ENCODE results near the gene TRIM67. TPM values are rescaled to one million over a fixed set of nuclear protein-coding genes. Genes with fewer than 3 reads are reported as not detected.
"Not testable (repeated sequence)": the region's sequence is repeated elsewhere in the genome, so short reads cannot be mapped to it uniquely, and the experiment has no call there.

TRIM67 gene
- total and polyA plus RNA-seq, 10 donors = under 0.01 to 0.06 (median under 0.01) TPM; not detected in 7

- Histone ChIP-seq H3K4me3 (no peak overlapping the region), H3K27me3 (replicated peaks in 1 of 7) (peaks cover 0 to 30% (median 0%) of the 10 kb centered on the region in 7 donors), H3K4me1 (no peaks in the 10 kb centered on the region), H3K27ac (no peak overlapping the region), H3K9me3 (peaks cover 0 to 27% (median 18%) of the 10 kb centered on the region in 8 donors), H3K36me3 (no peaks in the 10 kb centered on the region)
- DNase-seq = no peak
- intact Hi-C loops (cut with DNase I; ENCODE audit: low total_unique reads) = no loop called here
- no peak for TF ChIP-seq POLR2A (IDR thresholded peaks at IDR 0.05)
- TF ChIP-seq, protein P1, sequence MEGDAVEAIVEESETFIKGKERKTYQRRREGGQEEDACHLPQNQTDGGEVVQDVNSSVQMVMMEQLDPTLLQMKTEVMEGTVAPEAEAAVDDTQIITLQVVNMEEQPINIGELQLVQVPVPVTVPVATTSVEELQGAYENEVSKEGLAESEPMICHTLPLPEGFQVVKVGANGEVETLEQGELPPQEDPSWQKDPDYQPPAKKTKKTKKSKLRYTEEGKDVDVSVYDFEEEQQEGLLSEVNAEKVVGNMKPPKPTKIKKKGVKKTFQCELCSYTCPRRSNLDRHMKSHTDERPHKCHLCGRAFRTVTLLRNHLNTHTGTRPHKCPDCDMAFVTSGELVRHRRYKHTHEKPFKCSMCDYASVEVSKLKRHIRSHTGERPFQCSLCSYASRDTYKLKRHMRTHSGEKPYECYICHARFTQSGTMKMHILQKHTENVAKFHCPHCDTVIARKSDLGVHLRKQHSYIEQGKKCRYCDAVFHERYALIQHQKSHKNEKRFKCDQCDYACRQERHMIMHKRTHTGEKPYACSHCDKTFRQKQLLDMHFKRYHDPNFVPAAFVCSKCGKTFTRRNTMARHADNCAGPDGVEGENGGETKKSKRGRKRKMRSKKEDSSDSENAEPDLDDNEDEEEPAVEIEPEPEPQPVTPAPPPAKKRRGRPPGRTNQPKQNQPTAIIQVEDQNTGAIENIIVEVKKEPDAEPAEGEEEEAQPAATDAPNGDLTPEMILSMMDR (IDR thresholded peaks at IDR 0.05 in 8 of 11, conservative IDR thresholded peaks at IDR 0.05 in 3 of 11) = no peak
- TF ChIP-seq POLR2AphosphoS5 (IDR thresholded peaks at IDR 0.05) = no peak
- WGBS, 5 donors = 8 to 23% (median 15%) methylated on average over 1 of the region's 1 CpG
Observed at GRCh38 chr1:231151811-231152210, 10.0 kb upstream of the TRIM67 start.

GRCh38 chr1:231153726-231154125 lies 8.1 kb upstream of the TRIM67 start:
- Histone ChIP-seq H3K4me3 (no peak overlapping the region), H3K9me3 (peaks cover 0 to 27% (median 18%) of the 10 kb centered on the region in 8 donors), H3K27me3 (replicated peaks in 1 of 7) (peaks cover 0 to 34% (median 0%) of the 10 kb centered on the region in 7 donors), H3K27ac (no peak overlapping the region), H3K4me1 (no peaks in the 10 kb centered on the region), H3K36me3 (no peaks in the 10 kb centered on the region)
- DNase-seq = no peak
- intact Hi-C loops (cut with DNase I; ENCODE audit: low total_unique reads) = no loop called here
- TF ChIP-seq, protein P1 (IDR thresholded peaks at IDR 0.05 in 8 of 11, conservative IDR thresholded peaks at IDR 0.05 in 3 of 11) = no peak
- no peak for TF ChIP-seq POLR2A (IDR thresholded peaks at IDR 0.05)
- TF ChIP-seq POLR2AphosphoS5 (IDR thresholded peaks at IDR 0.05) = no peak
- 69 to 79% (median 74%) methylated on average over 2 of the region's 2 CpGs for WGBS, 5 donors

DNA sequence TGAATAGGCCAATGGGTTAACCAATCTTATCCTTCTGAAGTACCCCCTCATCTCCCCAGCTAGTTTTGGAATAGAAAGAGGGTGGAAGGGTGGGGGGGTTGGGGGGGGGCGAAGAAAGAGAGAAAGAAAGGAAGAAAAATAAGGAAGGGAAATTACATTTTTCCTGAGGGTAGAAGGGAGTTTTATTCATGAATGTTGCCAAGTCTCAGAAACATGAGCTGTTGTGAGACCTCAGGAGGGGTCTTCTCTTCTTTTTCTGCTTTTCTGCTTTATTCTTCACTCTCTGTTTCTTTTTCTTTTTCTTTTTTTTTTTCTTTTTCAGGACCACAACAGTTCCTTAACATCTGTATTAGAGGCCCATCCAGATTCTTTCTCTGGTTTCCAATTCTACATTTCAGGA lies 6.0 kb upstream of the TRIM67 start:
- 71 to 93% (median 83%) methylated on average over 1 of the region's 1 CpG for WGBS, 5 donors
- H3K27ac ChIP-seq = no peak overlapping the region
- peaks cover 0 to 22% (median 18%) of the 10 kb centered on the region in 8 donors for H3K9me3 ChIP-seq
- H3K36me3 ChIP-seq = no peaks in the 10 kb centered on the region
- H3K4me1 ChIP-seq = peaks cover 0 to 4% (median under 1%) of the 10 kb centered on the region in 6 donors
- no peak for DNase-seq
- H3K27me3 ChIP-seq (replicated peaks in 1 of 7) = peaks cover 0 to 55% (median 11%) of the 10 kb centered on the region in 7 donors
- TF ChIP-seq POLR2A (IDR thresholded peaks at IDR 0.05) = no peak
- TF ChIP-seq, protein P1 (IDR thresholded peaks at IDR 0.05 in 8 of 11, conservative IDR thresholded peaks at IDR 0.05 in 3 of 11) = no peak
- no peak for TF ChIP-seq POLR2AphosphoS5 (IDR thresholded peaks at IDR 0.05)
- intact Hi-C loops (cut with DNase I; ENCODE audit: low total_unique reads) = no loop called here
- no peak overlapping the region for H3K4me3 ChIP-seq

DNA sequence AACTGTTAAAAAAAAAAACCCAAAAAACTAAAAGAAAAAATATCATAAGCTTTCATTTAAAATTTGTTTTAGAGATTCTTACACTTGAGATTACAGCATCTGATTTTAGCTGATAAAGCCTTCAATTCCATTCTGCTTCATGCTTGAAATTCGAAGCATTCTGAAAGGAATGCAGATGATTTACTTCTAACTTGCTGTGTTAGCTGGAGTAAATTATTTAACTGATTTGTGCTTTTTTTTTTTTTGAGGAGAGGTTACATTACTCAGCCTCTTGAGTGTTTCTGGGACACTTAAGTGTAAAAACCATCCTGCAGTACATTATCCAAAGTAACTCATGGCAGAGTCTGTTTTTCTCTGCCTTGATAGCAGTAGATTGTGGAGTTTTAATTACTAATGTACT lies 4.5 kb upstream of the TRIM67 start:
- Histone ChIP-seq H3K27ac (no peak overlapping the region), H3K27me3 (replicated peaks in 1 of 7) (peaks cover under 1 to 65% (median 26%) of the 10 kb centered on the region in 7 donors), H3K4me1 (peaks cover 3 to 19% (median 15%) of the 10 kb centered on the region in 6 donors), H3K4me3 (no peak overlapping the region), H3K9me3 (peaks cover 0 to 7% (median 3%) of the 10 kb centered on the region in 8 donors), H3K36me3 (no peaks in the 10 kb centered on the region)
- no peak for DNase-seq
- intact Hi-C loops (cut with DNase I; ENCODE audit: low total_unique reads) = no loop called here
- TF ChIP-seq POLR2AphosphoS5 (IDR thresholded peaks at IDR 0.05) (no peak), POLR2A (IDR thresholded peaks at IDR 0.05) (no peak)
- TF ChIP-seq, protein P1 (IDR thresholded peaks at IDR 0.05 in 8 of 11, conservative IDR thresholded peaks at IDR 0.05 in 3 of 11) = no peak
- 49 to 61% (median 52%) methylated on average over 1 of the region's 1 CpG for WGBS, 5 donors

- H3K27ac ChIP-seq; H3K9me3 ChIP-seq; DNase-seq; intact Hi-C loops (cut with DNase I; ENCODE audit: low total_unique reads); H3K4me3 ChIP-seq; H3K36me3 ChIP-seq: not testable (repeated sequence)
- Histone ChIP-seq H3K27me3 (replicated peaks in 1 of 7) (peaks cover 9 to 74% (median 34%) of the 10 kb centered on the region in 7 donors), H3K4me1 (peaks cover 9 to 28% (median 24%) of the 10 kb centered on the region in 6 donors)
- WGBS, 5 donors = 69 to 84% (median 81%) methylated on average over 7 of the region's 7 CpGs
Observed at GRCh38 chr1:231158141-231158540, 3.7 kb upstream of the TRIM67 start.
